Cerebellar nuclear complex (tissue), 1 donor: ENCODE results near the gene CNTNAP2.

Experiments
- DNase-seq, 2 experiments: peaks; one replicate each; lab custom pipeline; 2025; lab: John Stamatoyannopoulos, UW

Gene CNTNAP2

DNA sequence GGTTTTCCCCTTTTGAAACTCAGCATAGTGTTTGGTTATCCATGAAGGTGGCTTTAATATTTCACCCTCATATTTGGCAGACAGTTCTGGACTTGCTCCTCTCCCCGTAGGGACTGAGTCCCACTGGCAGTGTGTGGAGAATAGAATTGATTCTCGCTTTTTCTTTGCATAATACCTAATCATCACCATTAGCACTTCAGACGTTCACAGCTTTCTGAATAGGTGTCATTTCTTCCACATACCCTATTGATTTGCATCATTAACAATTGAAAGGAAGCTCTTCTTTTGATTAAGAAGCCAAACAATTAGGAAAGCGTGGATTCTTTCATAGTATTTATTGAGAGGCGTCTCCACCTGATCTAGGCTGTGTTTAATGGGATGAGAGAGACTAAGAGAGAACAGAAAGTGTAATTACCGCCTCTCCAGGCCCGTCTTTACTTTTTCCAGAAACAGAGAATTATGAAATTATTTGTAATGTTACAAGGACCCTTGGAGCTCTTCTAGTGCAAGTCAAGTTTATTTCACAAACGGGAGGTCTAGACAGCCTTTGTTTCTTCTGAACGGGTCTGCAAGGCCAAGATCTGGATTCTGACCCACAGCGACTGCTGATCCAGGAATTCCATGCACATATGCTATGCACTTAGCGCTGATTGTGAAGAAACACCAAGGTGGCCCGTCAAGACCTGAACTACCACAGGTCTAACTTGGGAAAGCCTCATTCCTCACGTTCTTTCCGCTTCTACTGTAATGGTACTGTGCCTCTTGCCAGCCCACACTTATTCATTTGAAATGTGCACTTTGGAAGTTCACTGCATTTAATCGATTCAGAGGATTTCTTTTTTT lies 2224.1 kb downstream of the CNTNAP2 start:
- no peak for DNase-seq

DNA sequence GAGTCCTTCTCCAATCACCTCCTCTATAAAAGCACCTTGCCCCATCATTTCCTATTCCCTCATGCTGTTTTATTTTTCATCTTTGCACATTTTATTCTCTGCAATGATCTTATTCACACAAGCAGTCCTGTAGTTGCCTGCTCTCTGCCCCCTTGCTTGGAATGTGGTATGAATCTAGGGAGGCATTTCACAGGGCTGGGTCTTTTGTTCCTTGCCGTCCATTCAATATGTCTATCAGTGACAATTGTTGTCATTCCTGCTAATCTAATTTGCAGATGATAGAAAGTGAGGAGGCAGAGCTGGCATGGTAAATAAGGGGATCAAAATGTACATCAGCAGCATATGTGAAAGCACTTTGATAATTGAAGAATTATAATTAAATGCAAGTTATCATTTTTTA lies 2227.8 kb downstream of the CNTNAP2 start:
- no peak for DNase-seq

DNA sequence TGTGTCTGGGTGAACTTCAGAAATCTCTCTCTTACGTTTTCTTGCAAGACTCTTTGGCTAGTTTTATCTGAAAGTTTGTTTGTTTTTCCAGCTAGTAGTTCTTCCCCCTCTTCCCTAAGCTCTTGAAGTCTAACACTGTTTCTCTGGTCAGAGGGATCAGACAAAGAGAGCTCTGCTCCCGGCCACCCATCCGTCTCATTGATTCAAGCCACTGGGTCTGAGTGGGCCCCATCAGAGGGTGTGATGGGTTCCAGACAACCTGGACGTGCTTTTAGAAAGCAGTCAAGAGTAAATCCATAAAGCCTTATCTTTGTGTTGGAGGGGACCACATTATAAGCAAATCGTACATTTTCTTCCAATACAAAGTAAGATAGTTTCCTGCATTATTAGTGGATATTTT lies 2231.4 kb downstream of the CNTNAP2 start:
- no peak for DNase-seq

DNA sequence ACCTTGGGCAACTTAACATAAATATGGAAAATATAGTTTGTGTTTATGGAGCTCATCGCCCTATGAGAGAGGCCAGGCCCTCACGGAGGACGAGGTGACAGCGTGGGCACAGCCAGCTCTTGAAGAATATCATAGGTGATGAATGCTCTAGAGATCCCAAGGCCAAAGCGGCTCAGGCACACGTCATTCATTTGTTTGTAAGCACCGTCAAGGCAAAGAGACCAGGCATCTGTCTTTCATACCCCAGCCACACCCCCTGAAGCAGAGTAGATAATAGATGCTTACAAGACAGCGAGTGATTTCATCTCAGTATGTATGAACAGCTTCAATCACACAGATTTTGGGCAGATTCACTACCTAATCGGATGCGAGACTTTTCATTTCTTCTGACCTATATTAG lies 2231.9 kb downstream of the CNTNAP2 start:
- DNase-seq: no peak

DNA sequence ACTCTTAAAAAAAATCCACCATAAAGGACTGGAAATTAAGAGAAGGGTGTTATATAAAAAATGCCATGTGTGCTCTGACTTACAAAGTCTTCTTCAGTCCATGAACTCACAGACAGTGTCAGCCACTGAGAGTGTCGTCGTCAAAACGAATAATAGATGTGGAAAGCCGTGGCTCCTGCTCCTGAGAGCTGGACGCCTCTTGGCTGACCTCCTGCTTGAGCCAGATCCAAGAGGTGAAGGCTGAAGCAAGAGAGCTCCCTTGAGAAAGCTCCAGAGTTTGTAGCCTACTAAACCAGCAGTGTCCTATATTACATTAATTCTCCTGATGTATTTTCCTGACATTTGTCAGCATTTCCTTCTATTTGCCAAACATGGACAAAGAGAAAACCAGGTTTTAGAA lies 2239.7 kb downstream of the CNTNAP2 start:
- DNase-seq: no peak

DNA sequence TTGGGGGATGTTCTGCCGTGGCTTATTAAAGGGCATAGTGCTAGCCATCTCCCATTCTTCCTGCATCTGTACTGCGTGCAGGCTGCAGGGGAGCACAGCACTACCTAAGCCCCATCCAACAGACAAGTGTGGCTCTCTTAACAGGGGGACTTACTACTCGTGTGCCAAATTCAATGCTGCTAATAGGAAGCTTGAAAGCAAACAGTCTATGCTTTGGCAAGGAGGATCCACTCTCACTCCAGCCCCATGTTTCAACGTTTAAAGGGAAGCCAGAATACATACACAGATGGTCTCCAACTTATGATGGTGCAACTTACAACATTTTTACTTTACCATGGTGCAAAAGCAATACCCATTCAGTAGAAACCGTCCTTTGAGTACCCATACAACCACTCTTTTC lies 2245.9 kb downstream of the CNTNAP2 start:
- no peak for DNase-seq

DNA sequence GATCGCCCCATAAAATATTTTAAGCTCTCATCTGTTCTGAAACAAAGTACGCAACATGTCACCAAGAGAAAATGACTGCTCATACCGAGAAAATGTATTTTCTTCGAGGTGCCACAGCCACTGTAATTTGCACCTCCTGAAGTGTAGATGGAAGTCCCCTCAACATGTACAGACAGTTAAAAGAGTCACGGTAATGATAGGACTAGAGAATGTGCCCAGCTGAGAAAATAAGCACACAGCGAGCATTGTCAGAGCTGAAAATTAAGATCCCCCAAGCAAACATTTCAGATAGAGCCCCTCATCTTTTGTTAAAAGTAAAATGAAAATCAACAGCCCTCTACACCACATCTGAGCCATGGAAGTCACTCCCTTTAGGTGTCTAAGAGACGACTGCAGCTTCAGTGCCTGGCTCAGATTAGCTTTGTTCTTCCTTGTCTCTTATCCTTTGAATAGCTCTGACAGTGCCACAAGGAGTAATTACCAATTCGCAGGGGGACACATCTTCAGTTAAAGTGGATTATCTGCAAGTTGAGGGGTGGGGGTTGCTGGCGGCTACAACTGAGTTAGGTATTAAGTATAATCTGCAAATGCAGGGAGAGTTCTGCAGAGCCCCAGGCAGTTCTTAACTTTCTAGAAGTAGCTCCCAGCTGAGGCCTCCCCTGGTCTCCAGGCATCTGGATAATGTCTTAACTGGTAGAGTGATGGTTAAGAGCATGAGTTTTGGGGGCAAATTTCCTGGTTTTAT lies 2251.3 kb downstream of the CNTNAP2 start:
- no peak for DNase-seq

DNA sequence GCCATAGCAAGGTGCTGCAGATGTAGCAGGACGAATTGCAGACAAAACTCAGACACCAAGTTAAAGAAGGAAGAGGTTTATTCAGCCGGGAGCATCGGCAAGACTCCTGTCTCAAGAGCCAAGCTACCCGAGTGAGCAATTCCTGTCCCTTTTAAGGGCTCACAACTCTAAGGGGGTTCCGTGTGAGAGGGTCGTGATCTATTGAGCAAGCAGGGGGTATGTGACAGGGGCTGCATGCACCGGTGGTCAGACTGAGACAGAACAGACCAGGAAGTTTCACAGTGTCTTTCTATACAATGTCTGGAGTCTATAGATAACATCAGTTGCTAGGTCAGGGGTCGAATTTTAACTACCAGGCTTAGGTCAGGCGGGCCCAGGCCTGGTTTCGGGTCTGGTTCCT lies 2252.0 kb downstream of the CNTNAP2 start:
- DNase-seq: no peak

DNA sequence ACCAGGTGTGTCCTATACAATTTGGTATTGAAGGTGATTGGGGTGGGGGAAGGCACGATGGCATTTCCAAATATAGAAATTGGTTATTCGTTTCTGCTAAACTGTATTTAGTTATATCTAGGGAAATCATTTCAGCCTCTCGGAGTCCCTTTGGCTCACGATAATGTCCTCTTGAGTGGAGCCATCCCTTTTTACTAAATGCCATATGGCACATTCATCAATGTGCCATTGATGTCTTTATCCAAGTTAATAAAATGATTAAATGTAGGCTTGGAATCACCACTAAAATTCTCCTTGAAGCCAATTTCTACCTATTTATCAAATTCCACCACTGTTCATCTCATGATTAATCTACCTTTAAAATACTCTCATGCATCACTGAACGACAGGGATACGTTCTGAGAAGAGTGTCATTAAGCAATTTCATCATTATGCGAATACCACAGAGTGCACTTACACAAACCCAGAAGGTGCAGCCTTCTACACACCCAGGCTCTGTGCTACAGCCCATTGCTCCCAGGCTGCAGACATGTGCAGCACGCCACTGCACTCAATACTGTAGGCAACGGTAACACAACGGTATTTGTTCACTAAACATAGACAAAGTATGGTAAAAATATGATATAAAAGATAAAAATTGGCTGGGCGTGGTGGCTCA lies 2254.8 kb downstream of the CNTNAP2 start:
- DNase-seq: no peak

DNA sequence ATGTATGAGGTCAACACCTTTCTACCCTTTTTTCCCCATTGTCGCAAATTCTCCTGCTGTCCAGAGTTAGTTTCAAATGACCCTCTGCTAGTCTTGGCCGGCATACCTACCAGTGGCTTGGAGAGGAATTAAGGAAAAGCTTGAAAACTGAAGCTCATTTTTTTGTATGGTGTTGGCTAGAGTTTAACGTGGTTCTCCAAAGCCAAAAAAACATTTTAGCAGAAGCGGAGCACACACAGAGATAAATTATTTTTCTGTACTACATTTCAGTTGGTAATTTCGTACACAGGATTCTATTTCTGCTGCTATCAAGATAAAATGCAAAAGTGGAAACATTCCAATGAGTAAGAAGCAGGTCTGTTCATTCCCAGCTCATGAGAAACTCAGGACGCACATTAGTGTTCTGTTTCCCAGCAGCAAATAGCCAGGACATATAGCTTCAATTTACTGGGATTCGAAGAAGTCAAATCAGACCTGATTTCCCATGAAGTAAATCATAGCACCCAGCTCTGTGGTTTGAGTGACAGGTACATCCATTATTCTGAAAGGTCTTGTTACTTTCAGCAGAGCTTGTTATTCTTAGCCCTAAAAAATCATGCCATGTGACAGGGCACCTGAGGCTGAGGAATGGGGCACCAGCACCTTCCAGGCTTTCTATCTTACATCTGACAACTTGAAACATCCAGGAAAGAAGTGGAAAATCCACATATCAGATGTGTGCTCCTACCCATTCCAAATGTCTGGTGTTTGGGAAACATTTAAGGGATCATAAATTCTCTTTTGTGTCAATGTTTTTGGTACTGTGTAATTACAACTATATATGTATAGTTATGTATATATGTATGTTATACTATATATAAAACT lies 2258.0 kb downstream of the CNTNAP2 start:
- no peak for DNase-seq

DNA sequence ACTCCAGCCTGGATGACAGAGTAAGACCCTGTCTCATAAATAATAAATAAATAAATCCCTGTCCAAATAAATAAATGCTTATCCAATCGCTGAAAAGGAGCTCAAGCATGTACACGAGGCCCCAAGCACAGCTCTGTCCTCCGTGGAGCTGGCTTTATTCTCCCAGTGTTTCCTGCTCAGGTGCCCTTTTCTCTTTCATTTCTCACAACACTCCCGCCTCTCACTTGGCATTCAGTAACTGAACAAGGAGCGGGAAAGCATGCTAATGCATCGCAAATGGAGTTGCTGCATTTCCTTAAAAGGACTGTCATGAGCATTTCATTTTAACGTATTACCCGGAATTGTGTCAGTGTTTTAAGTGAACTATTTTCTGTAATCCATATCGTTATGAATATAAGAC lies 2263.1 kb downstream of the CNTNAP2 start:
- DNase-seq: no peak

DNA sequence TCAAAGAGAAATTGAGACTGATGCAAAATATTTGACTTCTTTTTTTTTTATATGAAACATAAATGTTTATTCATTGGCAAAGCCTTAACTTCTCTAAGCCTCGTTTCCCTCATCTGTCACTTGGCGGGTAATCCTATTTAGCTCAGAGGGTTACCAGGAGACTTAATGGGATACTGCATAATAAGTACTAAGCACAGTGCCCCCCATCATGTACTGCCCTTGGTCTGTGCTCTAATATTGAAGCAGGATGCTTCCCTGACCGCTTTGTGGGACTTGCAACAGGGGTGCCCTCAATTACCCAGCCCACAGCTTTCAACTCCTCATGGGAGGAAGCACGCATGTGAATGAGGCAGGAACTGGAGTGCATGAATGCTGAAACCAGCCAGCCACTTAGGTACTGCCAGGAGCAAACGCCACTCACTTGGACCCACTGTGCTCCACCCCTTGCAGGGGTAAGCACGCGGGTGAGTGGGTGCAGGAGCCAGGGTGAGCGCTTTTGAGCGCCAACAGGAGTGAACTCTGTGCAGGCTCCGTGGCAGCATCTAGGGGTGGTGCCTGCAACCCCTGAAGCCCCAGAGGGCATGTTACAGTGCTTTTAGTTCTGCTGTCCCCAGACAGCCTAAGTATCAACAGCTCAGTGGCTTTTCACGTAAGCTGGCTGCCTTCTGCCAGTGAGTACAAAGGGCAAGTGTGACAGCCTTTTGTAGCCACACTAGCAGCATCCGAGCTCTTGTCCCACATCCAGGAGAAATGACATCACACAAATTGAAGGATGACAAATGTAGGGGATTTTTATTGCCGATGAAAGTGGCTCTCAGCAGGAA lies 2264.2 kb downstream of the CNTNAP2 start:
- DNase-seq: no peak

DNA sequence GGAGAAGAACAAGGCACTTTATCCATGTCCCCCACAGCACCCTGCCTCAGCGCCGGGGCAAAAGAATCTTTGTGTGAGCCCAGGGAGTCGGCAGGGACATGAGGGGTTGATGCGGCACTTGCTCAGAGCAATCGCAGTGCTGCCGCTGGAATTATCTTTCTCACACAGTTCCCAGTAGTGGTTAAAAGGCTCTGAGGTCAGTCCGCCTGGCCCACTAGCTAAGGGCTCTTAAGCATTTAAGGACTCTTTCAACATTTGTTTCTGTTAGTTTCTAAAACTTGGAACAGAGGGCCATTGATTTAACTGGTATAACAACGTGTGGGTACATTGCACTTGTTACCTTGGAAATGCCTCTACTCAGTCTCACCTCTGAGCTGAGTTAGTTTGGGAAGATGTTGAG lies 2266.0 kb downstream of the CNTNAP2 start:
- no peak for DNase-seq

DNA sequence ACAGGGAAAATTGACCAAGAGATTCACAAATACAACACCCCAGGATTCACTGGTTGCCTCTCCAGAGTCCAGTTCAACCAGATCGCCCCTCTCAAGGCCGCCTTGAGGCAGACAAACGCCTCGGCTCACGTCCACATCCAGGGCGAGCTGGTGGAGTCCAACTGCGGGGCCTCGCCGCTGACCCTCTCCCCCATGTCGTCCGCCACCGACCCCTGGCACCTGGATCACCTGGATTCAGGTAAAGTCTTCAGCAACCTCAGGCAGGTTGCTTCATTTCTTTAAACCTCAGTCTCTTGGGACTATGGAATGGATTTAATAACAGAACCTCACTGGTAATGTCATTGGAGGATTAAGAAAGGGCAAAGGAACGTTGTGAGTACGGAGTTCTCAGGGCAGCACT lies 2267.1 kb downstream of the CNTNAP2 start:
- DNase-seq: no peak

DNA sequence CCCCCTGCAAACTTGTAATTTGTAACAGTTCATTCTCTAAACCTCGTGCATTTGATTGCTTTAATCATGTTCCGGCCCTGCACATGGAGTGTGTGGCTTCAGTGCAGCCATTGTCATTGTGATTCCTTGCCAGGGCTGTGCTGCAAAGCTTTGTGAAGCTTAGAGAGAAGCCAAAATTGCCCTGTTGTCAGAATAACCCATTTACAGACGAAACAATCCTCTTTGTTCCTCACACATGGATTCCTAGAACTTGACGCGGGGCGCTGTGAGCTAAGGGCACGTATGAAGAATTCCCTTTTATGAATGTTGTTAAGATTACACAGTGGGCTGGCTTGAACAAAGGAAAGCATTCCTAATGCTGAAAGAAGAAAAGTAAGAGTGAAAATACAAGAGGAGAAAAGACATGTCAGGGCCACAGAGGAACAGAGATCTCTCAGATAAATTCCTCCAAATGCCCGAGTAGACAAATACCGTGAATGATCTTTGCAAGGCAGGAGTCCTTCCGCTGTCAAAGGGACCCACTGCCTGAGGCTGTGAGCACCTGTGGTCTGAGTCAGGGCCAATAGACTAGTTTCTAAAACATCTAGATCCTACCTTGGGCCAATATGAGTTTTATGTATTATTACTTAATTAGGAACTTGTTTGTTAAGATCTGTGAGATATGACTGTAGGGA lies 2268.5 kb downstream of the CNTNAP2 start:
- DNase-seq: no peak

DNA sequence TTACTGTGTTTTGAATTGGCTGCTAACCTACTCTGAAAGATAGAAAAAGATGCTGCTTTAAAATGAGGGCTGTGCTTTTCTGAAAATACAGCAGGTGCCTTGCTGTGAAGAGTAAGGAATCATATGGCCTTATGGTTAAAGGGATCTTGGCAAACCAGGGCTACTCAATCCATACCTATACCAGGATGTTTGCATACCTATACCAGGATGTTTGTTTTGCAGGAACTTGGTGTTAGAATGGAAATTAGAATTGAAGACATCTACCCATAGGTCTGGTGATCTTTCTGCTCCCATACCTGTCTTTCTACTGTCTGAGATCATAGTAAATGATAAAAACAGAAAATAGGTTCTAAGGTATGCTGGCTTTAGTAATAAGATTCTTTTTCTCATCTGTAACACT lies 2273.8 kb downstream of the CNTNAP2 start:
- no peak for DNase-seq

DNA sequence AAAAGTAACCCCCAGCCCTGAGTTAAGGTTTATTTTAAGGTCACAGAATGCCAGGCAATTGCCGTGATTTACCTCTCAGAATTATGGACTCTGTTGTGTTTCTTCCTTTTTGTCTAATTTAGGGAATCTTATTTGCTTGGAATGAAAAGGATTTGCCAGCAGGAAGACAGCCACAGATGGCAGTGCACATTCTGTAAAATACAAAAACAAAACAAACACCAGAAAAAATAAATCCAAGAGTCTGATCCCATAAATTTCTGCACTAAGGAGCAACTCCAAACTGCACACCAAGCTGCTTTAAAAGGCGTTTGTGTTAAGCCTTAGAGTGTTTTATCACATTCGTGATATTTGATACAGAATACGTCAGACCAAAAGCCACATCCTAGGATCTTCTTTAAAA lies 2275.0 kb downstream of the CNTNAP2 start:
- no peak for DNase-seq

DNA sequence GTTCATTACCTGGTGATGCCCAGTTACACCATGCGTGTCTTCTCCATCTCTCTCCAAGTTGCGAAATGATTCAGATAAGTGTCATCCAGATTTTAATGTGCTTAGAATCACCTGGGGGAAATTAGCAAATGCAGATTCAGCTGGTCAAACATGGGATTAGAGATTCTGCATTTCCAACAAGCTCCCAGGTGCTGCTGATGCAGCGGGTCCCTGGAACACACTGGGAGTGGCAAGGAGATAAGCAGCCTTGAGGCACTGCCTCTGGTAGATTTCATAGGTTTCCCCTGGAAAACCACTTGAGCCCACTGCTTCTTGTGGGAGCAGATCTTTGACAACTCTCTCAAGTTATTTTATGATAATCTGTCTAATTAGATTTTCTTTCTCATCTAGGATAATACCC lies 2278.0 kb downstream of the CNTNAP2 start:
- no peak for DNase-seq

DNA sequence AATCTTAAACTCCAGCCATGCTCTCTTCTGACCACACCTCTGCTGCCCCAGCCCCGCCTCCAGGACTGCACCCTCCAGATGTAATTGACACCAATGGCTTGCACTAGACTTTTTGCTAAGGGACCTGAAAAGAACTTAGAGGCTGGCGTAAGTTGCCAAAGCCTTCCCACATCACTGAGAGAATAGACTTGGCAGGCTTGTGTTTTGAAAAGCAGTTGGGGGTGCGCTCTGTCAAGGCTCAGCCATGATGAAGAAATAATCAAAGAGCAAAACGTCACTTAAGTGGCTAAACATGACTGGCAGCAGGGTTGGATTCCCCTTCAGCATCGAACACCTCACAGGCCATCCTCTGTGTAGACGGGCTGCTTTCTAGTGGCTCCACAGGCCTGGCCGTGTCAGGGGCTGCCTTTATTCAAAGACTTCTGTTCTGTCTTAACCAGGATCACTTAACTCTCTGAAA lies 2278.8 kb downstream of the CNTNAP2 start:
- DNase-seq: no peak

DNA sequence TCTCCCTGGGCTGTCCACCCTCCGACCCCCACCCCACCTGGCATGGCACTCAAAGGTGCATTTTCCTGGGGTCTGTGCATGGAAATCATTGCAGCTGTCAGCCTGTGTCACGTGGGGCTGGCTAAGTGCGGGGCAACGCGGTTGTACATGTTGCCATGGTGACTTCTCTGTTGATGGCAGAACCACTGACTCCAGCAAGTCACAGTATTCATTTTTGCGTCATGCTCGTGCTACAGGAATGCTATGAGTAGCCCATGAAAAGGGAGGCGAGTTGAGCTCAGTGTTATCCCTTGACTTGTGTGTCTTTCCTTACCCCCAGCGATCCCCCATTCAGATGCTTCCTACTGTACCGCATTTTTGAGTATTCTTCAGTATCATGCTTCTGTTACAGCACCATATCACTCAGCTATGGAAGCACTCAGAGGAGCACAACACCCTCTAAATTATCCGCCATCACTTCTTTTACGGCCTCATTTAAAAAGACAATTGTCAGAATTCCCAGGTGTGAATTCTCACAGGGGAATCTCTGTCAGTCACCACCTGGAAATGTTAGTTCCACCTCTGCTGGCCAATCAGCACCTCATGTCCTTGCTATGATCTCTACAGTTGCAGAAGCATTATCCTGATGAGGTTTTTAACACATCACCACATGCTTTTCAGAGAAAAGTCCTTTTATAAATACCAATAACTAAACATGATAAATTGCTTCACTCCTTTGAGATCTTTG lies 2279.6 kb downstream of the CNTNAP2 start:
- no peak for DNase-seq
